Colonic mucosa (tissue), 4 donors: ENCODE results near the gene IL22RA2. TPM values are rescaled to one million over a fixed set of nuclear protein-coding genes. Genes with fewer than 3 reads are reported as not detected.

ENCODE experiments used
- DNase-seq: peaks from one replicate; pipeline ENCODE4 v3.0.0-alpha.2; 2020
- H3K27ac ChIP-seq: fragments of 200-600 bp; one replicate; pipeline ENCODE4 v1.8.0; 2021
- H3K27me3 ChIP-seq: fragments of 200-600 bp; one replicate; pipeline ENCODE4 v1.8.0; 2021
- H3K36me3 ChIP-seq: fragments of 200-600 bp; one replicate; pipeline ENCODE4 v1.8.0; 2021
- H3K4me1 ChIP-seq: fragments of 200-600 bp; one replicate; pipeline ENCODE4 v1.8.0; 2021; ENCODE audit warnings: mild to moderate bottlenecking
- H3K4me3 ChIP-seq: fragments of 200-600 bp; one replicate; pipeline ENCODE4 v1.8.0; 2021
- H3K9ac ChIP-seq, 2 donors: one replicate each; pipeline ENCODE4 v1.7.0; 2013; ENCODE audit warnings: control low read depth in 2 of 2, low read depth in 2 of 2, low read length in 2 of 2
- H3K9me3 ChIP-seq: fragments of 200-600 bp; one replicate; pipeline ENCODE4 v1.8.0; 2021
- intact Hi-C: fragments of 100-400 bp; cut with DNase I; formaldehyde crosslinking; loops from one replicate; pipeline ENCODE4 v1.14.1; 2022
- total RNA-seq, 2 donors: library from RNA; stranded (reverse); fragmentation: NEBNext Ultra II Directional in 1 of 2; extraction: Animal tissue kit (Norgen Biotek cat#: 25700) in 1 of 2; gene quantifications; one replicate each; pipeline ENCODE4 v1.2.1, GENCODE V29; 2021
- TF ChIP-seq, protein P1 (sequence below): fragments of 200-600 bp; IDR thresholded peaks from one replicate; pipeline ENCODE4 v1.8.0; 2022; ENCODE audit warnings: antibody characterized with exemption, mild to moderate bottlenecking
- donor health status: healthy.
- donor health status: DM: no; HTN: no; CAD: no.
- donor health status: DM: no; HTN: no; CAD: no.

Gene IL22RA2
- total RNA-seq, 2 donors from 2014 or later = 0.21 TPM; not detected in 1

- TF ChIP-seq, protein P1, sequence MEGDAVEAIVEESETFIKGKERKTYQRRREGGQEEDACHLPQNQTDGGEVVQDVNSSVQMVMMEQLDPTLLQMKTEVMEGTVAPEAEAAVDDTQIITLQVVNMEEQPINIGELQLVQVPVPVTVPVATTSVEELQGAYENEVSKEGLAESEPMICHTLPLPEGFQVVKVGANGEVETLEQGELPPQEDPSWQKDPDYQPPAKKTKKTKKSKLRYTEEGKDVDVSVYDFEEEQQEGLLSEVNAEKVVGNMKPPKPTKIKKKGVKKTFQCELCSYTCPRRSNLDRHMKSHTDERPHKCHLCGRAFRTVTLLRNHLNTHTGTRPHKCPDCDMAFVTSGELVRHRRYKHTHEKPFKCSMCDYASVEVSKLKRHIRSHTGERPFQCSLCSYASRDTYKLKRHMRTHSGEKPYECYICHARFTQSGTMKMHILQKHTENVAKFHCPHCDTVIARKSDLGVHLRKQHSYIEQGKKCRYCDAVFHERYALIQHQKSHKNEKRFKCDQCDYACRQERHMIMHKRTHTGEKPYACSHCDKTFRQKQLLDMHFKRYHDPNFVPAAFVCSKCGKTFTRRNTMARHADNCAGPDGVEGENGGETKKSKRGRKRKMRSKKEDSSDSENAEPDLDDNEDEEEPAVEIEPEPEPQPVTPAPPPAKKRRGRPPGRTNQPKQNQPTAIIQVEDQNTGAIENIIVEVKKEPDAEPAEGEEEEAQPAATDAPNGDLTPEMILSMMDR = no peak
- Histone ChIP-seq H3K27me3 (no peaks in the 10 kb centered on the region), H3K9me3 (no peaks in the 10 kb centered on the region), H3K27ac (no peak overlapping the region), H3K4me3 (no peak overlapping the region), H3K36me3 (no peaks in the 10 kb centered on the region), H3K9ac (no peak overlapping the region), H3K4me1 (no peaks in the 10 kb centered on the region)
- intact Hi-C loops = no loop called here
- no peak for DNase-seq
Observed at GRCh38 chr6:137193256-137194070, 20.0 kb upstream of the IL22RA2 start.

DNA sequence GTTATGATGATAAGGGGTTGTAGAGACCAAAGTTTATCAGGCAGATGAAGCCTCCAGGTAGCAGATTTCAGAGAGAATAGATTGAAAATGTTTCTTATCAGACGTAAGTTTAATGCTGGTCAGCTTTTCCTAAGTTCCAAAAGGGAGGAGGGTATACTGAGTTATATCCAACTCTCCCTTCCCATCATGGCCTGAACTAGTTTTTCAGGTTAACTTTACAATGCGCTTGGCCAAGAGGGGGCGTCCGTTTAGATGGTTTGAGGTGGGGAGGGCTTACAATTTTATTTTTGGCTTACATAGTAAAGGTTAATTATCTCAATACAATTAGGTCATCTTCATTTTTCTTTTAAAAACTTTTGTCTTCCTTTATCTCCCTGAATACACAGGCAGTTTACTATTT lies 19.4 kb upstream of the IL22RA2 start:
- TF ChIP-seq, protein P1 = no peak
- Histone ChIP-seq H3K9ac (no peak overlapping the region), H3K36me3 (no peaks in the 10 kb centered on the region), H3K27me3 (no peaks in the 10 kb centered on the region), H3K4me1 (no peaks in the 10 kb centered on the region), H3K9me3 (no peaks in the 10 kb centered on the region), H3K4me3 (no peak overlapping the region), H3K27ac (no peak overlapping the region)
- no peak for DNase-seq
- intact Hi-C loops = no loop called here

GRCh38 chr6:137191670-137192069 lies 18.2 kb upstream of the IL22RA2 start:
- intact Hi-C loops = no loop called here
- Histone ChIP-seq H3K36me3 (no peaks in the 10 kb centered on the region), H3K27ac (no peak overlapping the region), H3K27me3 (no peaks in the 10 kb centered on the region), H3K9me3 (no peaks in the 10 kb centered on the region), H3K9ac (no peak overlapping the region), H3K4me3 (no peak overlapping the region), H3K4me1 (no peaks in the 10 kb centered on the region)
- no peak for DNase-seq
- TF ChIP-seq, protein P1 = no peak

- no peaks in the 10 kb centered on the region for H3K36me3 ChIP-seq
- intact Hi-C loops = no loop called here
- H3K27ac ChIP-seq = no peak overlapping the region
- TF ChIP-seq, protein P1 = no peak
- DNase-seq = no peak
- H3K9ac ChIP-seq = no peak overlapping the region
- no peaks in the 10 kb centered on the region for H3K4me1 ChIP-seq
- H3K27me3 ChIP-seq = no peaks in the 10 kb centered on the region
- no peak overlapping the region for H3K4me3 ChIP-seq
- H3K9me3 ChIP-seq = no peaks in the 10 kb centered on the region
Observed at GRCh38 chr6:137191236-137191635, 17.8 kb upstream of the IL22RA2 start.

GRCh38 chr6:137190583-137191094 lies 17.2 kb upstream of the IL22RA2 start:
- Histone ChIP-seq H3K36me3 (no peaks in the 10 kb centered on the region), H3K27me3 (no peaks in the 10 kb centered on the region), H3K9ac (no peak overlapping the region), H3K9me3 (no peaks in the 10 kb centered on the region), H3K4me3 (no peak overlapping the region), H3K4me1 (no peaks in the 10 kb centered on the region), H3K27ac (no peak overlapping the region)
- DNase-seq = no peak
- TF ChIP-seq, protein P1 = no peak
- intact Hi-C loops = no loop called here
